HEK293 (cell line): ENCODE results near the gene HSDL2.

Experiments used
- CTCF ChIA-PET: fragments of 350-600 bp; formaldehyde crosslinking; extraction: SDS; loops from one replicate; lab custom pipeline; 2021; ENCODE audit warnings: antibody characterized with exemption; lab: Yijun Ruan, JAX
- POLR2A ChIA-PET: fragments of 300-600 bp; formaldehyde crosslinking; extraction: SDS; loops from one replicate; lab custom pipeline; 2020; ENCODE audit warnings: antibody characterized with exemption, inconsistent platforms; lab: Yijun Ruan, JAX
- H3K27ac ChIP-seq: fragments of 200-500 bp; sonication (Bioruptor generic); 2 replicates; pipeline ENCODE4 v1.5.1; 2014; ENCODE audit warnings: low read depth, low read length, control low read depth, inconsistent platforms; ENCODE audit errors: extremely low read depth
- H3K36me3 ChIP-seq, 2 experiments: fragments of 200-500 bp in 1 of 2; sonication (Bioruptor generic) in 1 of 2; 1 replicate in 1 of 2; 2 replicates in 1 of 2; pipeline ENCODE4 v1.5.1; 2014 to 2017; ENCODE audit warnings: inconsistent platforms in 2 of 2, low read length in 2 of 2; ENCODE audit not compliant: control insufficient read depth in 2 of 2, insufficient read depth in 1 of 2
- H3K4me1 ChIP-seq: fragments of 200-500 bp; sonication (Bioruptor generic); 2 replicates; pipeline ENCODE4 v1.5.1; 2014; ENCODE audit warnings: mild to moderate bottlenecking, low read length, inconsistent platforms; ENCODE audit not compliant: control insufficient read depth, insufficient read depth
- H3K4me3 ChIP-seq: 2 replicates; pipeline ENCODE4 v1.5.1; 2011; ENCODE audit warnings: low read depth, mild to moderate bottlenecking, control low read depth, low read length, moderate library complexity
- H3K9me3 ChIP-seq: fragments of 200-500 bp; sonication (Bioruptor generic); 2 replicates; pipeline ENCODE4 v1.5.1; 2014; ENCODE audit warnings: low read depth, low read length, inconsistent platforms; ENCODE audit not compliant: control insufficient read depth, insufficient read depth
- BCL11A ChIP-seq: fragments of 450-650 bp; formaldehyde crosslinking; IDR thresholded peaks from 2 replicates; pipeline ENCODE4 v1.5.1; 2016; ENCODE audit warnings: low read depth, missing biosample characterization, missing genetic modification characterization
- GLI4 ChIP-seq: fragments of 450-650 bp; formaldehyde crosslinking; IDR thresholded peaks from 2 replicates; pipeline ENCODE4 v1.5.1; 2016; ENCODE audit warnings: missing biosample characterization, missing genetic modification characterization
- INSM2 ChIP-seq: fragments of 450-650 bp; formaldehyde crosslinking; IDR thresholded peaks from 2 replicates; pipeline ENCODE4 v1.5.1; 2016; ENCODE audit warnings: missing biosample characterization, missing genetic modification characterization
- MEIS1 ChIP-seq: sonication (generic); formaldehyde crosslinking; IDR thresholded peaks from 2 replicates; pipeline ENCODE4 v1.8.1; 2022; ENCODE audit warnings: missing genetic modification reagents, mild to moderate bottlenecking, borderline replicate concordance
- MZF1 ChIP-seq: fragments of 450-650 bp; formaldehyde crosslinking; IDR thresholded peaks from 2 replicates; pipeline ENCODE4 v1.5.1; 2017; ENCODE audit warnings: missing biosample characterization, missing genetic modification characterization, borderline replicate concordance
- ZBTB11 ChIP-seq: fragments of 450-650 bp; formaldehyde crosslinking; conservative IDR thresholded peaks from 2 replicates; pipeline ENCODE4 v1.5.1; 2016; ENCODE audit warnings: low read depth, missing biosample characterization, missing genetic modification characterization
- ZBTB48 ChIP-seq: fragments of 450-650 bp; formaldehyde crosslinking; IDR thresholded peaks from 2 replicates; pipeline ENCODE4 v1.5.1; 2016; ENCODE audit warnings: missing biosample characterization, missing genetic modification characterization
- ZNF112 ChIP-seq: fragments of 450-650 bp; formaldehyde crosslinking; IDR thresholded peaks from 2 replicates; pipeline ENCODE4 v1.5.0; 2017; ENCODE audit warnings: missing biosample characterization, missing genetic modification characterization
- ZNF121 ChIP-seq: fragments of 450-650 bp; formaldehyde crosslinking; IDR thresholded peaks from 2 replicates; pipeline ENCODE4 v1.5.1; 2016; ENCODE audit warnings: missing biosample characterization, missing genetic modification characterization
- ZNF133 ChIP-seq: fragments of 450-650 bp; formaldehyde crosslinking; IDR thresholded peaks from 2 replicates; pipeline ENCODE4 v1.5.1; 2016; ENCODE audit warnings: missing biosample characterization, missing genetic modification characterization
- ZNF146 ChIP-seq: fragments of 450-650 bp; formaldehyde crosslinking; IDR thresholded peaks from 2 replicates; pipeline ENCODE4 v1.5.1; 2016; ENCODE audit warnings: missing biosample characterization, missing genetic modification characterization
- ZNF157 ChIP-seq: fragments of 450-650 bp; formaldehyde crosslinking; IDR thresholded peaks from 2 replicates; pipeline ENCODE4 v1.5.1; 2016; ENCODE audit warnings: missing biosample characterization, missing genetic modification characterization
- ZNF169 ChIP-seq: fragments of 450-650 bp; formaldehyde crosslinking; IDR thresholded peaks from 2 replicates; pipeline ENCODE4 v1.5.1; 2016; ENCODE audit warnings: missing biosample characterization, missing genetic modification characterization
- ZNF211 ChIP-seq: fragments of 450-650 bp; formaldehyde crosslinking; IDR thresholded peaks from 2 replicates; pipeline ENCODE4 v1.5.1; 2016; ENCODE audit warnings: low read depth, missing biosample characterization, missing genetic modification characterization
- ZNF324 ChIP-seq: fragments of 450-650 bp; formaldehyde crosslinking; IDR thresholded peaks from 2 replicates; pipeline ENCODE4 v1.5.1; 2016; ENCODE audit warnings: missing biosample characterization, missing genetic modification characterization
- ZNF37A ChIP-seq: fragments of 450-650 bp; IDR thresholded peaks from 2 replicates; pipeline ENCODE4 v1.5.1; 2018; ENCODE audit warnings: missing biosample characterization, missing genetic modification characterization
- ZNF488 ChIP-seq: fragments of 450-650 bp; formaldehyde crosslinking; IDR thresholded peaks from 2 replicates; pipeline ENCODE4 v1.5.1; 2016; ENCODE audit warnings: missing biosample characterization, missing genetic modification characterization
- ZNF580 ChIP-seq: fragments of 450-650 bp; formaldehyde crosslinking; IDR thresholded peaks from 2 replicates; pipeline ENCODE4 v1.5.1; 2016; ENCODE audit warnings: missing biosample characterization, missing genetic modification characterization
- ZNF624 ChIP-seq: fragments of 450-650 bp; formaldehyde crosslinking; IDR thresholded peaks from 2 replicates; pipeline ENCODE4 v1.5.1; 2017; ENCODE audit warnings: missing biosample characterization, missing genetic modification characterization
- ZNF654 ChIP-seq: fragments of 450-650 bp; formaldehyde crosslinking; IDR thresholded peaks from 2 replicates; pipeline ENCODE4 v1.5.1; 2016; ENCODE audit warnings: low read depth, missing biosample characterization, missing genetic modification characterization
- ZNF677 ChIP-seq: fragments of 450-650 bp; IDR thresholded peaks from 2 replicates; pipeline ENCODE4 v1.5.0; 2018; ENCODE audit warnings: missing biosample characterization, mild to moderate bottlenecking, missing genetic modification characterization, moderate library complexity
- ZNF768 ChIP-seq: fragments of 450-650 bp; formaldehyde crosslinking; IDR thresholded peaks from 2 replicates; pipeline ENCODE4 v1.5.1; 2018; ENCODE audit warnings: missing biosample characterization, mild to moderate bottlenecking, missing genetic modification characterization
- ZNF791 ChIP-seq: fragments of 450-650 bp; formaldehyde crosslinking; IDR thresholded peaks from 2 replicates; pipeline ENCODE4 v1.5.1; 2016; ENCODE audit warnings: missing biosample characterization, missing genetic modification characterization
- ZNF792 ChIP-seq: fragments of 450-650 bp; formaldehyde crosslinking; IDR thresholded peaks from 2 replicates; pipeline ENCODE4 v1.5.1; 2016; ENCODE audit warnings: missing biosample characterization, missing genetic modification characterization
- ZNF843 ChIP-seq: fragments of 450-650 bp; formaldehyde crosslinking; IDR thresholded peaks from 2 replicates; pipeline ENCODE4 v1.5.1; 2016; ENCODE audit warnings: missing biosample characterization, missing genetic modification characterization

HSDL2 gene

DNA sequence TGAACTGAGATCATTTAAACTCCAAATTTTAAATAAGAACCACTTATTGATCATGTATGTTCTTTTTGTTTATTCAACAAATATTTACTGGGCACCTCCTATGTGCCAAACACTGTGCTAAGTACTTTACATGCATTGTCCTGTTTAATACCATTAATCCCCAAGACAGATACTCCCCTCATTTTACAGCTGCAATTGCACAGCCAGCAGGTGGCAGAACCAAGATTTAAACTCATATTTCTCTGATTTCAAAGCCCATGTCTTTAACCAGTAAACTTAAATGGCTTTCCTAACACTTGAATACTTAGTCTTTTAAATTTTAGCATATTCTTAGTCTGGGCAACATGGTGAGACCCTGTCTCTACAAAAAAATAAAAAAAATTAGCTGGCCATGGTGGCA is 63.3 kb downstream of the HSDL2 start:
- CTCF ChIA-PET, result interaction anchor here (0.5 to 2.0 kb wide), 13 partner anchors 9 to 791 kb away, joined by 3 to 10 read pairs (median 4); partner anchors contain the start of gene HSDL2
- TF ChIP-seq ZBTB11 (no peak), INSM2 (no peak), ZNF211 (tag by site-specific recombination) (no peak)
- Histone ChIP-seq H3K4me1 (no peaks in the 10 kb centered on the region), H3K27ac (no peak overlapping the region), H3K9me3 (no peaks in the 10 kb centered on the region), H3K36me3 (peaks cover 0 to 3% of the 10 kb centered on the region in 2 experiments; a peak in 2 of 3 replicates), H3K4me3 (no peak overlapping the region)
- POLR2A ChIA-PET, result no interaction called here

DNA sequence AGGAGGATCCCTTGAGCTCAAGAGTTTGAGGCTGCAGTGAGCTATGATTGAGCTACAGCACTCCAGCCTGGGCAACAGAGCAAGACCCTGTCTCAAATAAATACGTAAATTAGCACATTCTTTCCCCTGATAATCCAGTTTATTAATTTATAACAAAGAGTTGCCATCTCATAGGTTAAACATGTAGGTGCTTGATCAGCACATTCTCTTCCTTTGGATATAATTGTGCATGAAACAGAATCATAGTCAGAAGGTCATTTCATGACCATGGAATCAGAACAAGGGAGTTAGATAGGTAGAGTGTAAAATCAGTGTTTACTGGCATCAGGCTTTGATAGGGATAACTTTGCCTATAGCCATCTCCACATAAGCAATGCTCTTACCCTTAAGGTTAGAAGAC is 63.7 kb downstream of the HSDL2 start:
- TF ChIP-seq GLI4 (no peak), ZNF677 (tag by site-specific recombination) (no peak), ZNF37A (no peak), MEIS1 (CRISPR knock-in tag) (no peak)
- H3K9me3 ChIP-seq, result no peaks in the 10 kb centered on the region
- no peak overlapping the region for H3K27ac ChIP-seq
- ChIA-PET CTCF (interaction anchor here (0.5 to 2.0 kb wide), 13 partner anchors 8 to 790 kb away, joined by 3 to 10 read pairs (median 4); no protein-coding TSS in a partner anchor), POLR2A (no interaction called here)
- H3K4me1 ChIP-seq, result no peaks in the 10 kb centered on the region
- peaks cover 0 to 3% of the 10 kb centered on the region in 2 experiments; a peak in 2 of 3 replicates for H3K36me3 ChIP-seq
- H3K4me3 ChIP-seq, result no peak overlapping the region

- Histone ChIP-seq H3K27ac (no peak overlapping the region), H3K9me3 (no peaks in the 10 kb centered on the region)
- CTCF ChIA-PET, result interaction anchor here (0.6 to 0.7 kb wide), 4 partner anchors 53 to 423 kb away, joined by 3 to 7 read pairs (median 3); no protein-coding TSS in a partner anchor
- TF ChIP-seq ZNF488 (tag by site-specific recombination) (no peak), ZNF121 (tag by site-specific recombination) (no peak), BCL11A (tag by site-specific recombination) (no peak), ZNF768 (tag by site-specific recombination) (no peak), ZNF624 (tag by site-specific recombination) (no peak), ZNF169 (tag by site-specific recombination) (no peak), ZNF324 (tag by site-specific recombination) (no peak), ZNF112 (tag by site-specific recombination) (no peak), MZF1 (tag by site-specific recombination) (no peak), ZNF580 (tag by site-specific recombination) (no peak), ZNF654 (tag by site-specific recombination) (no peak), ZBTB48 (tag by site-specific recombination) (no peak), ZNF157 (tag by site-specific recombination) (no peak), ZNF791 (no peak), ZNF792 (tag by site-specific recombination) (no peak), ZNF146 (no peak), ZNF133 (tag by site-specific recombination) (no peak), ZNF843 (no peak)
- TF ChIP-seq, all 188 proteins: peak for 0
- Histone ChIP-seq H3K4me3 (no peak overlapping the region), H3K4me1 (no peaks in the 10 kb centered on the region), H3K36me3 (peaks cover 0 to 3% of the 10 kb centered on the region in 2 experiments; a peak in 2 of 3 replicates)
- POLR2A ChIA-PET, result interaction anchor here (1.3 kb wide), 1 partner anchor 65 kb away, joined by 5 read pairs; the partner anchor contains the start of gene HSDL2
Observed at GRCh38 chr9:112445196-112445595, 65.3 kb downstream of the HSDL2 start.
